Bronchial epithelial cell (primary cell): ENCODE measurements around the gene NAP1L1. TPM values are rescaled to one million over a fixed set of nuclear protein-coding genes. Genes with fewer than 3 reads are reported as not detected.

Experiments used
- DNase-seq: peaks from one replicate; pipeline ENCODE4 v3.0.0-alpha.2; 2010; ENCODE audit warnings: low read depth
- FAIRE-seq: peaks from 2 replicates; lab custom pipeline; 2011; peaks lifted over from hg19 to GRCh38; lab: Jason Lieb, UNC
- H3K27me3 ChIP-seq: 2 replicates; pipeline ENCODE4 v1.5.1; 2011; ENCODE audit warnings: low read length; ENCODE audit not compliant: control insufficient read depth, insufficient read depth
- H3K36me3 ChIP-seq: 2 replicates; pipeline ENCODE4 v1.5.1; 2011; ENCODE audit warnings: low read length; ENCODE audit not compliant: control insufficient read depth, insufficient read depth
- H3K4me3 ChIP-seq: 2 replicates; pipeline ENCODE4 v1.5.1; 2011; ENCODE audit warnings: mild to moderate bottlenecking, low read depth, low read length, control low read depth
- CTCF ChIP-seq: IDR thresholded peaks from 2 replicates; pipeline ENCODE4 v1.5.1; 2011; ENCODE audit warnings: mild to moderate bottlenecking, moderate library complexity, low read length, control low read depth, inconsistent platforms; ENCODE audit not compliant: insufficient read depth, severe bottlenecking
- total RNA-seq: library from RNA; depleted of rRNA; stranded (reverse); fragments of >200 nt; gene quantifications from 2 replicates; pipeline ENCODE4 v1.2.1, GENCODE V29; 2014

NAP1L1 gene
- total RNA-seq, 1 donor from 2014 or later = 166 TPM

- H3K4me3 ChIP-seq = no peak overlapping the region
- H3K27me3 ChIP-seq = no peaks in the 10 kb centered on the region
- no peaks in the 10 kb centered on the region for H3K36me3 ChIP-seq
- TF ChIP-seq CTCF = no peak
- no peak for FAIRE-seq
- no peak for DNase-seq
Measured at GRCh38 chr12:76014007-76014406, 70.5 kb downstream of the NAP1L1 start.

GRCh38 chr12:76013603-76014002, 70.9 kb downstream of the NAP1L1 start:
- no peaks in the 10 kb centered on the region for H3K27me3 ChIP-seq
- H3K4me3 ChIP-seq = no peak overlapping the region
- H3K36me3 ChIP-seq = no peaks in the 10 kb centered on the region
- no peak for FAIRE-seq
- no peak for TF ChIP-seq CTCF
- DNase-seq = no peak

- DNase-seq = no peak
- FAIRE-seq = no peak
- H3K36me3 ChIP-seq = no peaks in the 10 kb centered on the region
- no peak overlapping the region for H3K4me3 ChIP-seq
- H3K27me3 ChIP-seq = no peaks in the 10 kb centered on the region
- no peak for TF ChIP-seq CTCF
Measured at GRCh38 chr12:76012644-76013043, 71.8 kb downstream of the NAP1L1 start.

GRCh38 chr12:76010732-76011458, 73.6 kb downstream of the NAP1L1 start:
- no peak for FAIRE-seq
- no peak for TF ChIP-seq CTCF
- no peak for DNase-seq

GRCh38 chr12:76008428-76008827, 76.1 kb downstream of the NAP1L1 start:
- TF ChIP-seq CTCF = no peak
- DNase-seq = no peak
- Histone ChIP-seq H3K4me3 (no peak overlapping the region), H3K27me3 (no peaks in the 10 kb centered on the region), H3K36me3 (no peaks in the 10 kb centered on the region)
- no peak for FAIRE-seq

More at GRCh38 chr12:76010732-76011458, 73.6 kb downstream of the NAP1L1 start:
- Histone ChIP-seq H3K4me3 (no peak overlapping the region), H3K36me3 (no peaks in the 10 kb centered on the region), H3K27me3 (no peaks in the 10 kb centered on the region)

- Histone ChIP-seq H3K27me3 (no peaks in the 10 kb centered on the region), H3K36me3 (no peaks in the 10 kb centered on the region), H3K4me3 (no peak overlapping the region)
- FAIRE-seq (no peak), DNase-seq (no peak)
- TF ChIP-seq CTCF = no peak
Measured at GRCh38 chr12:76007640-76008039, 76.8 kb downstream of the NAP1L1 start.
